Suprapubic skin (tissue), 4 donors: ENCODE measurements around the gene ZNF175. TPM values are rescaled to one million over a fixed set of nuclear protein-coding genes. Genes with fewer than 3 reads are reported as not detected.

Experiments
- DNase-seq, 2 donors: peaks; one replicate each; pipeline ENCODE4 v3.0.0-alpha.2; 2019; ENCODE audit warnings: low spot score in 2 of 2
- H3K27ac ChIP-seq: fragments of 200-600 bp; sonication (generic); one replicate; pipeline ENCODE4 v1.5.1; 2019
- H3K27me3 ChIP-seq: fragments of 200-600 bp; sonication (generic); one replicate; pipeline ENCODE4 v1.5.1; 2019
- H3K36me3 ChIP-seq: fragments of 200-600 bp; sonication (generic); one replicate; pipeline ENCODE4 v1.5.1; 2019
- H3K4me1 ChIP-seq: fragments of 200-600 bp; sonication (generic); one replicate; pipeline ENCODE4 v1.5.1; 2019
- H3K4me3 ChIP-seq: fragments of 200-600 bp; sonication (generic); one replicate; pipeline ENCODE4 v1.5.1; 2019; ENCODE audit warnings: mild to moderate bottlenecking
- H3K9me3 ChIP-seq: fragments of 200-600 bp; sonication (generic); one replicate; pipeline ENCODE4 v1.5.1; 2019
- CTCF ChIP-seq, 2 donors: fragments of 200-600 bp in 1 of 2; fragments of 450-650 bp in 1 of 2; sonication (generic) in 1 of 2; IDR thresholded peaks; one replicate each; pipeline ENCODE4 v1.5.1; 2016 to 2019; ENCODE audit warnings: antibody characterized with exemption in 2 of 2, mild to moderate bottlenecking in 1 of 2, moderate library complexity in 1 of 2
- EP300 ChIP-seq: sonication (generic); formaldehyde crosslinking; IDR thresholded peaks from one replicate; pipeline ENCODE4 v1.6.1; 2017; ENCODE audit warnings: antibody characterized with exemption
- POLR2A ChIP-seq, 2 donors: fragments of 450-650 bp; IDR thresholded peaks; one replicate each; pipeline ENCODE4 v1.6.1; 2017; ENCODE audit warnings: antibody characterized with exemption in 2 of 2, mild to moderate bottlenecking in 2 of 2, moderate library complexity in 2 of 2
- POLR2AphosphoS5 ChIP-seq, 3 donors: sonication (generic); formaldehyde crosslinking; IDR thresholded peaks; one replicate each; pipeline ENCODE4 v1.6.1; 2017; ENCODE audit warnings: antibody characterized with exemption in 3 of 3
- WGBS: methylation state at CpG from one replicate; pipeline ENCODE4 v1.1.5; 2018; 5-methylcytosine and 5-hydroxymethylcytosine counted together
- total RNA-seq, 4 donors: library from RNA; depleted of rRNA; stranded (reverse); fragments of >200 nt; gene quantifications; one replicate each; pipeline ENCODE4 v1.1.0, GENCODE V29; 2016

Gene ZNF175
- 10 to 100 TPM in 1 of 4 donors, 1 to 10 TPM in 3; 2.0 to 12.1 (median 5.1) TPM for total RNA-seq

- Histone ChIP-seq H3K27ac (peak within 1 kb of the TSS; percentile 39), H3K27me3 (peaks cover 12% of the 10 kb centered on the region), H3K36me3 (peaks cover 6% of the 10 kb centered on the region), H3K9me3 (no peaks in the 10 kb centered on the region), H3K4me1 (peaks cover 19% of the 10 kb centered on the region), H3K4me3 (peak within 1 kb of the TSS; percentile 72)
- DNase-seq = peak; percentile 91 to 96
- 1% methylated on average over 30 of the region's 30 CpGs for WGBS
- TF ChIP-seq EP300 (no peak), POLR2A (IDR thresholded peaks at IDR 0.05) (no peak), POLR2AphosphoS5 (IDR thresholded peaks at IDR 0.05) (peak in 2 of 3 donors; percentile 58 to 74)
Measured at GRCh38 chr19:51570962-51571575, at the start of gene ZNF175. Gene ZNF175, plus strand, starts transcription at chr19:51571283. Its CDS starts 2,047 bp downstream, at chr19:51573330.

- H3K4me3 ChIP-seq = no peak overlapping the region
- 66% methylated on average over 2 of the region's 2 CpGs for WGBS
- H3K27me3 ChIP-seq = peaks cover 4% of the 10 kb centered on the region
- H3K4me1 ChIP-seq = no peaks in the 10 kb centered on the region
- no peak for DNase-seq
- no peak overlapping the region for H3K27ac ChIP-seq
- H3K36me3 ChIP-seq = no peaks in the 10 kb centered on the region
- peaks cover 8% of the 10 kb centered on the region for H3K9me3 ChIP-seq
- no peak for TF ChIP-seq CTCF (IDR thresholded peaks at IDR 0.05)
- no peak for TF ChIP-seq POLR2AphosphoS5 (IDR thresholded peaks at IDR 0.05)
- TF ChIP-seq POLR2A (IDR thresholded peaks at IDR 0.05) = no peak
- no peak for TF ChIP-seq EP300
Measured at GRCh38 chr19:51521357-51521756, 49.7 kb upstream of the ZNF175 start.

DNA sequence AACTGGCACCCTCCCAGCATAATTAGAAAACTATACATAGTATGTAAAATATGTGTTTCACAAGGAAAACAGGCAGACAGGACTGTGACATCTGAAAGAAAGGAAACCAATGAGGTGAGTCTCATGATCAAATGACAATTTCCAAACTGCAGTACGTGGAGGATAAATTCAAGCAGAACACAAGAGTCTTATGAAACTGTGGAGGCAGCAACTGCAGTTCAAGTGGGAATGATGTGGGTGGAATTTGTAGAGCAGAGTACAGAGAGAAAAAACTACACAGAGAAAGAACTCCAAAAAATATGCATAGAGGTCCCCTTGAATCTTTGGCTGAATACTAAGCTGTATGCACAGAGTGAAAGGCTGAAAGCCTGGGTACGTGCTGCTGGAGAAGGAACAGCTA lies 49.3 kb upstream of the ZNF175 start:
- Histone ChIP-seq H3K36me3 (no peaks in the 10 kb centered on the region), H3K27ac (no peak overlapping the region), H3K4me3 (no peak overlapping the region), H3K9me3 (peaks cover 8% of the 10 kb centered on the region), H3K4me1 (no peaks in the 10 kb centered on the region), H3K27me3 (peaks cover 4% of the 10 kb centered on the region)
- TF ChIP-seq POLR2AphosphoS5 (IDR thresholded peaks at IDR 0.05) (no peak), CTCF (IDR thresholded peaks at IDR 0.05) (no peak), EP300 (no peak), POLR2A (IDR thresholded peaks at IDR 0.05) (no peak)
- no peak for DNase-seq
- WGBS = 55% methylated on average over 2 of the region's 2 CpGs

GRCh38 chr19:51524666-51525264 lies 46.3 kb upstream of the ZNF175 start:
- Histone ChIP-seq H3K9me3 (no peaks in the 10 kb centered on the region), H3K4me3 (no peak overlapping the region), H3K27me3 (peaks cover 9% of the 10 kb centered on the region), H3K27ac (no peak overlapping the region), H3K4me1 (no peaks in the 10 kb centered on the region), H3K36me3 (no peaks in the 10 kb centered on the region)
- no peak for DNase-seq
- TF ChIP-seq POLR2AphosphoS5 (IDR thresholded peaks at IDR 0.05) (no peak), CTCF (IDR thresholded peaks at IDR 0.05) (no peak), POLR2A (IDR thresholded peaks at IDR 0.05) (no peak), EP300 (no peak)
- 65% methylated on average over 7 of the region's 8 CpGs for WGBS

DNA sequence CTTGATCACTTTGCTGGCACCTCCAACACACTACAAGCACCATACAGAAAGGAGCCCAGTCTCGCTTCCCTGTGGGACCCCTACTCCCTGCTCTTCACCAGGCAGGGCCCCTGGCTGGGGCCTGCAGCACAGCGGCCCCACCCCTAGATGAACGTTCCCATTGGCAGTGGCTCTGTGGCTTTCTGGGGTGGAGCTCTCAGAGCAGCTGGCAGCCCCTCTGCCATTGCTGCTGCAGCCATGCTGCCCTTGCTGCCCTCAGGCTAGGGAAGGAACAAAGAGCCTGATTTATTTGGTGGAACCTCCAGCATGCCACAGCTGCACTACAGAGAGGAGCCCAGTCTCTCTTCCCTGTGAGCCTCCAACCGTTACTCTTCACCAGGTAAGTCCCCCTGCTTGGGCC lies 45.4 kb upstream of the ZNF175 start:
- Histone ChIP-seq H3K9me3 (no peaks in the 10 kb centered on the region), H3K27me3 (peaks cover 9% of the 10 kb centered on the region), H3K27ac (no peak overlapping the region), H3K36me3 (no peaks in the 10 kb centered on the region), H3K4me1 (no peaks in the 10 kb centered on the region), H3K4me3 (no peak overlapping the region)
- no peak for DNase-seq
- TF ChIP-seq CTCF (IDR thresholded peaks at IDR 0.05) (no peak), POLR2AphosphoS5 (IDR thresholded peaks at IDR 0.05) (no peak), EP300 (no peak)
- WGBS = 13% methylated on average over 1 of the region's 4 CpGs
